ENCODE measurements around the gene RETREG1.

DNA sequence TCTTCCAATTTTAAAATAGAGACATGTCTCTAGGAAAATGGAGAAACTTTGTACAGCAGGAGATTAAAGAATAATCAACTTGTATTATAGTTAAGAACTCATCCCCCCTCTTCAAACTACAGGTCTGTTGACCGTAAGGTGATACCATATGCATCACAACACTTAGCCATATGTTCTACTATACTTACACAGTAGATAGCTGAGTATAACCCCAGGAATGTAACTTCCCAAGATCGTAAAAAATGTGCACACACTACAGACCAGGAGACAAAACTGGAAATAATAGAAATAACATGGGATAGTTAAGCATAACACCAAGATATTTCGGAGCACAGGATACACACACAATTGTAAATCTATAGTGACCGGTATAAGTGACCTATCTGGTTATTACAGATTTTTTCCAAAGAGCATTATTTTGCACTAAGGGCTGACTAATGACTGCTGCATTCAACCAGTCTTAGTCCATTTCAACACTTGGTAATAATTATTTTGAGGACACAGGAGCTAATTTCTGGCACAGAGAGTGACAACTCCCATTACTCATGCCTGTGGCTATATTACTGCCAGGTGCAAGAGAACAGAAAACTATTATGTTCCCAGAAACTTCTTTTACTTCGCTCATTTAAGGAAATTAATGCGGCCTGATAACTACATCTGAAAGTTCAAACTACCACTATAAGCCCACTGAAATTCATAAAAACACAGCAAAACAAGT is 135.8 kb downstream of the RETREG1 start:
- TF ChIP-seq CTCF (conservative IDR thresholded peaks at IDR 0.05; ENCODE audit: low read length): no peak
- no peak for TF ChIP-seq EZH2phosphoT487 (IDR thresholded peaks at IDR 0.05; ENCODE audit: borderline replicate concordance)
